ENCODE data around the gene DDX50. TPM values are rescaled to one million over a fixed set of nuclear protein-coding genes. Genes with fewer than 3 reads are reported as not detected.
A peak's percentile ranks its signal among the peaks of the same experiment; 100 is the strongest.

Gene DDX50, protein sequence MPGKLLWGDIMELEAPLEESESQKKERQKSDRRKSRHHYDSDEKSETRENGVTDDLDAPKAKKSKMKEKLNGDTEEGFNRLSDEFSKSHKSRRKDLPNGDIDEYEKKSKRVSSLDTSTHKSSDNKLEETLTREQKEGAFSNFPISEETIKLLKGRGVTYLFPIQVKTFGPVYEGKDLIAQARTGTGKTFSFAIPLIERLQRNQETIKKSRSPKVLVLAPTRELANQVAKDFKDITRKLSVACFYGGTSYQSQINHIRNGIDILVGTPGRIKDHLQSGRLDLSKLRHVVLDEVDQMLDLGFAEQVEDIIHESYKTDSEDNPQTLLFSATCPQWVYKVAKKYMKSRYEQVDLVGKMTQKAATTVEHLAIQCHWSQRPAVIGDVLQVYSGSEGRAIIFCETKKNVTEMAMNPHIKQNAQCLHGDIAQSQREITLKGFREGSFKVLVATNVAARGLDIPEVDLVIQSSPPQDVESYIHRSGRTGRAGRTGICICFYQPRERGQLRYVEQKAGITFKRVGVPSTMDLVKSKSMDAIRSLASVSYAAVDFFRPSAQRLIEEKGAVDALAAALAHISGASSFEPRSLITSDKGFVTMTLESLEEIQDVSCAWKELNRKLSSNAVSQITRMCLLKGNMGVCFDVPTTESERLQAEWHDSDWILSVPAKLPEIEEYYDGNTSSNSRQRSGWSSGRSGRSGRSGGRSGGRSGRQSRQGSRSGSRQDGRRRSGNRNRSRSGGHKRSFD
- total RNA-seq, result 47.0 and 47.1 TPM in 2 replicates

DNA sequence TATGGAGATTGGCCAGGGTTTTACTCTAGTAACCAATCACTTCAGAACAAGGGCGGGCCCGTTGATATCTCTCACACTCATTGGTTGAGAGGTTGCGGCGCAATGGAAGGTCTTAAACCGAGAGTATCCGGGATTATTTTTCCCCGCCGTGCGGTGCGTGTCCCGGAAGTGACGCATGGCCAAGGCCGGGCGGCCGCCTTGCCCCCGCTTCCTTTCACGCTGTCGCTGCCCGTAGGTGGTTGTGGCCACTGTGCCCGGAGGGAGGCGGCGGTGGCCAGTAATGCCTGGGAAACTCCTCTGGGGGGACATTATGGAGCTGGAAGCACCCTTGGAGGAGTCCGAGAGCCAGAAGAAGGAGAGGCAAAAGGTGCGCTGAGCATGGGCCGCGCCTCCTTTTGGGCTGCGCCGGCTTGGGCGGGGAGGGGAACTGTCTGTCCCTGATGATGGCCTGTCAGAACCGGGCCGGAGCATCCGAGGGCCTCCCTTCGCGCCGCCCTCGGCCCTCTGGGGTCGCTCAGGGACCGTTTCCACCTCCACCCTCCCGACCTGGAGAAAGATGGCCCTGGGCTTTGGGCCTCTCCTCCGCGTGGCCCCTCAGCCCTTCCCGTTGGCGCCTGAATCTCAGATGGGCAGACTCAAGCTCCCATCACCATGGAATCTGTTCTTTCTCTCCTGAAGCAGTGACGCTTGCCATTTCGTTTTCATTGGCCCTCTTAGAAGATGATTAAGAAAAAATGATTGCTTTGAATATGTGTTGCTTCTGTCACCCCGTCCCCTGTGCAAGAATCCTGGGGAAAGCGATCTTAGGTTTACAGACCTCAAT is at the start of gene DDX50:
TSS of gene DDX50 (plus strand) at position 211 of the 823 bp plus-strand sequence. CDS start at position 281, 70 bp downstream.
- Histone ChIP-seq H3K79me2 (ENCODE audit: insufficient read depth, low read length) (peaks cover 50% of the 10 kb centered on the region), H4K20me1 (ENCODE audit: insufficient read depth, low read length) (peaks cover 4% of the 10 kb centered on the region), H3K4me3 (ENCODE audit: insufficient read depth, low read length) (peak within 1 kb of the TSS; percentile 82), H3K9me3 (ENCODE audit: low read depth, low read length) (no peaks in the 10 kb centered on the region), H3K36me3 (ENCODE audit: insufficient read depth, low read length) (peaks cover under 1% of the 10 kb centered on the region), H3K4me1 (ENCODE audit: insufficient read depth, low read length) (peaks cover 19% of the 10 kb centered on the region), H3K27me3 (ENCODE audit: insufficient read depth, low read length) (no peaks in the 10 kb centered on the region), H3K4me2 (ENCODE audit: insufficient read depth, low read length) (peak within 1 kb of the TSS; percentile 82), H3K27ac (ENCODE audit: low read depth, low read length) (peak within 1 kb of the TSS; percentile 98), H2AFZ (ENCODE audit: low read length) (peak within 1 kb of the TSS; percentile 88)
- no peak for TF ChIP-seq CTCF (IDR thresholded peaks at IDR 0.05; ENCODE audit: extremely low read depth, low read depth, low read length)
- DNase-seq (ENCODE audit: insufficient read length, low spot score, missing footprints), result peak; percentile 97

DNA sequence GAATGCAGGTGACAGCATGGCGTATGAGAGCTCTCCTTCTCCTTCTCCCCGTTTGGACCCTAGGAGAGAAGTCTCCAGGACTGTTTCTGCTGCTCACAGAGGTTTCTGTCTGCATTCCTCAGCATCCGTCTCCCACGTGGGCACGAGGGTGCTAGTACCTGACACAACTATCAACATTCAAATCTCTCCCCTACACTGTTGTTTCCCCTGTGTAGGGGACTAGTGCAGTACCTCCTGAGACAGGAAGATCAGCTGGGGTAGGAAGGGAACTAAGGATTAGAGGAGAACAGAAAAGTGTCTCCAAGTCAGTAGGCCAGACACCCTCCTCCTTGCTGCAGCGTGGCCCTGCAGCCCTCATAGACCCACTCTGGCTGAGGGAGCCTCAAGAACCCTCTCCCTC is 44.8 kb upstream of the DDX50 start:
- H3K9me3 ChIP-seq (ENCODE audit: low read depth, low read length), result peaks cover 2% of the 10 kb centered on the region
- no peaks in the 10 kb centered on the region for H3K4me1 ChIP-seq (ENCODE audit: insufficient read depth, low read length)
- no peaks in the 10 kb centered on the region for H4K20me1 ChIP-seq (ENCODE audit: insufficient read depth, low read length)
- peak; percentile 53 for DNase-seq (ENCODE audit: insufficient read length, low spot score, missing footprints)
- H3K36me3 ChIP-seq (ENCODE audit: insufficient read depth, low read length), result no peaks in the 10 kb centered on the region
- H2AFZ ChIP-seq (ENCODE audit: low read length), result no peak overlapping the region
- no peaks in the 10 kb centered on the region for H3K79me2 ChIP-seq (ENCODE audit: insufficient read depth, low read length)
- H3K27ac ChIP-seq (ENCODE audit: low read depth, low read length), result no peak overlapping the region
- H3K27me3 ChIP-seq (ENCODE audit: insufficient read depth, low read length), result peaks cover 20% of the 10 kb centered on the region
- H3K4me2 ChIP-seq (ENCODE audit: insufficient read depth, low read length), result no peak overlapping the region
- no peak for TF ChIP-seq CTCF (IDR thresholded peaks at IDR 0.05; ENCODE audit: extremely low read depth, low read depth, low read length)
- H3K4me3 ChIP-seq (ENCODE audit: insufficient read depth, low read length), result no peak overlapping the region

DNA sequence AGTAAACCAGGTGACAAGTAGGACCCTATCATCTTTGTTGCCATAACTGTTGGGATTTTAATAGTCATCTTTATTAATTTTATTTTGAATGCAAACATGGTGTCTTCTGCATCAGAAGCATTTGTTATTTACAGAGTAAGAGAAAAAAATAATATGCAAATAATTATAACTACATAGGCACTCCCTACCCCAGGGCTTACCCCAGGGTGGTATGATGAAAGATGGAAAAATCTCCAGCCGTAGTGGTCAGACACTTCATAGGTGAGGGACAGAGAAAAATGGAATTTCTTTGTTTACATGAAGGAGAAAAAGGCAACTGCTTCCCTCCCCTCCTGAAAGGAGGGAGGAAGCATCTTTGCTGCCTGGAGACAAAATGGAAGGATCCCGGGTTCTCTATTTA is 44.1 kb upstream of the DDX50 start:
- TF ChIP-seq CTCF (IDR thresholded peaks at IDR 0.05; ENCODE audit: extremely low read depth, low read depth, low read length), result no peak
- H3K4me2 ChIP-seq (ENCODE audit: insufficient read depth, low read length), result no peak overlapping the region
- peaks cover 4% of the 10 kb centered on the region for H3K9me3 ChIP-seq (ENCODE audit: low read depth, low read length)
- no peak overlapping the region for H3K4me3 ChIP-seq (ENCODE audit: insufficient read depth, low read length)
- no peak overlapping the region for H3K27ac ChIP-seq (ENCODE audit: low read depth, low read length)
- H4K20me1 ChIP-seq (ENCODE audit: insufficient read depth, low read length), result no peaks in the 10 kb centered on the region
- peaks cover 20% of the 10 kb centered on the region for H3K27me3 ChIP-seq (ENCODE audit: insufficient read depth, low read length)
- H3K4me1 ChIP-seq (ENCODE audit: insufficient read depth, low read length), result no peaks in the 10 kb centered on the region
- H2AFZ ChIP-seq (ENCODE audit: low read length), result no peak overlapping the region
- H3K36me3 ChIP-seq (ENCODE audit: insufficient read depth, low read length), result no peaks in the 10 kb centered on the region
- H3K79me2 ChIP-seq (ENCODE audit: insufficient read depth, low read length), result no peaks in the 10 kb centered on the region
- no peak for DNase-seq (ENCODE audit: insufficient read length, low spot score, missing footprints)
